ENCODE measurements around the gene XKR7. TPM values are rescaled to one million over a fixed set of nuclear protein-coding genes. Genes with fewer than 3 reads are reported as not detected.
A peak's percentile ranks its signal among the peaks of the same experiment; 100 is the strongest.

XKR7 gene
- total RNA-seq, 1 donor from 2014 or later, result 0.07 TPM

DNA sequence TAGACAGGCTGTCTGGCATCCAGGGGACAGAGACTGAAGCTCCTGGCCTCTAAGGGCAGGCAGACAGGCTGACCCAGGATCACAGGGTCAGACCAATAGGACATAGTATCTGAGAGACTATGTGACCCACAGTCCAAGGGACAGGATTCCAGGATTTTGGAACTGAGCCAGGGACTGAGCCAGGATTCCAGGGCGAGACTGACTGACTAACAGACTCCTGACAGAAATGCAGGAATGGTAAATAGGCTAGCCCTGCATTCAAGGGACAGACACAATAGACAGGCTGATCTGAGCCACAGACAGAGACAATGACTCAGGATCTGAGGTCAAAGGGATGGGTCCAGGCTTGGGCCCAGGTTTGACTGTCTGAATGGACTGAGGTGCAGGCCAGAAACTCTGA is 19.8 kb downstream of the XKR7 start:
- Mint-ChIP-seq H3K27me3 (ENCODE audit: insufficient read depth, low read depth) (peaks cover 5% of the 10 kb centered on the region), H3K4me1 (no peaks in the 10 kb centered on the region), H3K27ac (no peak overlapping the region), H3K4me3 (no peak overlapping the region), H3K36me3 (no peaks in the 10 kb centered on the region), H3K9me3 (no peaks in the 10 kb centered on the region)
- Histone ChIP-seq H3K36me3 (no peaks in the 10 kb centered on the region), H3K4me1 (no peaks in the 10 kb centered on the region), H3K27ac (no peak overlapping the region), H3K9me3 (ENCODE audit: low read depth) (no peaks in the 10 kb centered on the region), H3K9ac (no peak overlapping the region), H3K4me3 (no peak overlapping the region), H3K79me2 (ENCODE audit: low read depth) (no peaks in the 10 kb centered on the region), H4K20me1 (ENCODE audit: low read depth) (no peaks in the 10 kb centered on the region), H2AFZ (replicated peaks) (no peak overlapping the region), H3K27me3 (peaks cover 12% of the 10 kb centered on the region), H3K4me2 (no peak overlapping the region), H3F3A (ENCODE audit: low read depth) (no peaks in the 10 kb centered on the region)
- no peak for DNase-seq (ENCODE audit: low spot score)
- TF ChIP-seq, protein P1, sequence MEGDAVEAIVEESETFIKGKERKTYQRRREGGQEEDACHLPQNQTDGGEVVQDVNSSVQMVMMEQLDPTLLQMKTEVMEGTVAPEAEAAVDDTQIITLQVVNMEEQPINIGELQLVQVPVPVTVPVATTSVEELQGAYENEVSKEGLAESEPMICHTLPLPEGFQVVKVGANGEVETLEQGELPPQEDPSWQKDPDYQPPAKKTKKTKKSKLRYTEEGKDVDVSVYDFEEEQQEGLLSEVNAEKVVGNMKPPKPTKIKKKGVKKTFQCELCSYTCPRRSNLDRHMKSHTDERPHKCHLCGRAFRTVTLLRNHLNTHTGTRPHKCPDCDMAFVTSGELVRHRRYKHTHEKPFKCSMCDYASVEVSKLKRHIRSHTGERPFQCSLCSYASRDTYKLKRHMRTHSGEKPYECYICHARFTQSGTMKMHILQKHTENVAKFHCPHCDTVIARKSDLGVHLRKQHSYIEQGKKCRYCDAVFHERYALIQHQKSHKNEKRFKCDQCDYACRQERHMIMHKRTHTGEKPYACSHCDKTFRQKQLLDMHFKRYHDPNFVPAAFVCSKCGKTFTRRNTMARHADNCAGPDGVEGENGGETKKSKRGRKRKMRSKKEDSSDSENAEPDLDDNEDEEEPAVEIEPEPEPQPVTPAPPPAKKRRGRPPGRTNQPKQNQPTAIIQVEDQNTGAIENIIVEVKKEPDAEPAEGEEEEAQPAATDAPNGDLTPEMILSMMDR (IDR thresholded peaks at IDR 0.05), result no peak
- TF ChIP-seq EZH2phosphoT487 (IDR thresholded peaks at IDR 0.05), result no peak
- no peak for TF ChIP-seq EZH2 (IDR thresholded peaks at IDR 0.05)

DNA sequence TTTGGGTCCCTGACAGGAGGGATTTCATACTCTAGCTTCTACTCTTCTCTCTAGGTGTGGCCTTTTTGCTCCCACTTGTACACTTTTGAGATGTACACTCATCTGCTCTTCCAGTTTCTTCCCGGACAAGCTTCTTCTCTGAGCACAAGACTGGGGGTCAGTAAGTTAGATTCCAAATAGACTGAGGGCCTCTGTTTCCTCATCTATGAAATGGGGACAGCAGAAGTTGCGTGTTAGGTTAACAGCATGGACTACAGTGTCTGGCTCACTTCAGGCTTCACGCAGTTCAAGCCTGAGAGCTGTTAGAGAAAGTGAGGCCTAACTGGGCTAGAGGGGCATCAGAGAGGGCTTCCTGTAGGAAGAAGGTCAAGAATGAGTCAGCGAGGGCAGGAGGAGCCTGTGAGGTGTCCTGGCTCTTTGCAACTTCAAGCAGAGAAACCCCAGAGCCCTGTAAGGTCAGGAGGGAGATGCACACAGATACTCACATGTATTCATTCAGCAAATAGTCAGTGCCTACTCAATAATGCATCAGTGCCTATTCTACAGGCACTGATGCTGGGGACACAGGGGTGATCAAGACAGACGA is 20.6 kb downstream of the XKR7 start:
- H3K27ac Mint-ChIP-seq, result peak overlapping the region; percentile 30
- Histone ChIP-seq H2AFZ (replicated peaks) (no peak overlapping the region), H3K27ac (no peak overlapping the region), H3K4me3 (no peak overlapping the region), H3K79me2 (ENCODE audit: low read depth) (no peaks in the 10 kb centered on the region), H3K36me3 (no peaks in the 10 kb centered on the region), H3K4me1 (peaks cover 1% of the 10 kb centered on the region), H3K27me3 (peaks cover 20% of the 10 kb centered on the region), H3K9me3 (ENCODE audit: low read depth) (no peaks in the 10 kb centered on the region), H3K4me2 (no peak overlapping the region), H3K9ac (no peak overlapping the region), H4K20me1 (ENCODE audit: low read depth) (no peaks in the 10 kb centered on the region), H3F3A (ENCODE audit: low read depth) (peaks cover under 1% of the 10 kb centered on the region)
- peaks cover 4% of the 10 kb centered on the region for H3K27me3 Mint-ChIP-seq (ENCODE audit: insufficient read depth, low read depth)
- TF ChIP-seq, protein P1 (IDR thresholded peaks at IDR 0.05), result no peak
- TF ChIP-seq EZH2phosphoT487 (IDR thresholded peaks at IDR 0.05), result no peak
- TF ChIP-seq EZH2 (IDR thresholded peaks at IDR 0.05), result no peak
- no peak for DNase-seq (ENCODE audit: low spot score)
- no peaks in the 10 kb centered on the region for H3K4me1 Mint-ChIP-seq
- H3K9me3 Mint-ChIP-seq, result no peaks in the 10 kb centered on the region
- H3K36me3 Mint-ChIP-seq, result no peaks in the 10 kb centered on the region
- H3K4me3 Mint-ChIP-seq, result no peak overlapping the region

DNA sequence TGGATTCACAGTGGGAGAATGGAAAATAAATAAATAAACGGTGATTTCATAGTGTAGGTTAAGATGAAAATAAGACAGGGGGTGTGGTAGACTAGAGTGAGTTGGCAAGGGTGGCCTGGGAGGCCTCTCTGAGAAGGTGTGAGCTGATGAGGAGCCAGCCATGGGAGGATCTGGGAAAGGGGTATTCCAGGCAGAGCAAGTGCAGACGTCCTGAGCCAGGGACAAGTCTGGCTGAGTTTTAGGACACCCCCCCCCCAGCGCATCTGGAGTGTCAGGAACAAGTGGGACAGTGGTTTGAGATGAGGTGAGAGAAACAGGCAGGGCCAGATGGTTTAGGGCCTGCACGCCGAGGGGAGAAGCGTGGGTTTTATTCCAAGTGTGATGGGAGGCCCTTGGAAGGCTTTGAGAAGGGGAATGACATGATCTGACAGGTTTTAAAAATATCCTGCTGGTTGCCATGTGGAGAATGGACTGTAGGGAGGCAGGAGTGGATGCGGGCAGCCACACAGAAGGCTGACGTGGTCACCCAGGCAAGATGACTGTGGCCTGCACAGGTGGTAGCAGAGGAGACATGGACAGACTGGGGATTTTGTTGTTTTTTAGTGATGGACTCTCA is 21.2 kb downstream of the XKR7 start:
- H3K27ac Mint-ChIP-seq, result peak overlapping the region; percentile 16
- H3K9me3 Mint-ChIP-seq, result no peaks in the 10 kb centered on the region
- H3K4me1 Mint-ChIP-seq, result no peaks in the 10 kb centered on the region
- Histone ChIP-seq H3K27ac (no peak overlapping the region), H3K36me3 (no peaks in the 10 kb centered on the region), H4K20me1 (ENCODE audit: low read depth) (peaks cover 3% of the 10 kb centered on the region), H3K27me3 (peaks cover 26% of the 10 kb centered on the region), H3F3A (ENCODE audit: low read depth) (peaks cover 7% of the 10 kb centered on the region), H3K9me3 (ENCODE audit: low read depth) (no peaks in the 10 kb centered on the region), H3K4me2 (no peak overlapping the region), H3K79me2 (ENCODE audit: low read depth) (no peaks in the 10 kb centered on the region), H3K4me1 (peaks cover 5% of the 10 kb centered on the region), H3K4me3 (no peak overlapping the region), H3K9ac (no peak overlapping the region), H2AFZ (replicated peaks) (no peak overlapping the region)
- DNase-seq (ENCODE audit: low spot score), result no peak
- peak overlapping the region; percentile 22 for H3K4me3 Mint-ChIP-seq
- TF ChIP-seq EZH2 (IDR thresholded peaks at IDR 0.05), result no peak
- TF ChIP-seq, protein P1 (IDR thresholded peaks at IDR 0.05), result no peak
- no peak for TF ChIP-seq EZH2phosphoT487 (IDR thresholded peaks at IDR 0.05)
- H3K27me3 Mint-ChIP-seq (ENCODE audit: insufficient read depth, low read depth), result peaks cover 9% of the 10 kb centered on the region
- H3K36me3 Mint-ChIP-seq, result no peaks in the 10 kb centered on the region

All from neural progenitor cell (in vitro differentiated cells).